Neural cell (in vitro differentiated cells): ENCODE data around the gene ADGRB3. TPM values are rescaled to one million over a fixed set of nuclear protein-coding genes. Genes with fewer than 3 reads are reported as not detected.

Experiments
- H2AFZ ChIP-seq: fragments of 200-600, 300-800 bp; sonication (generic), shearing (Covaris generic); 2 replicates; pipeline ENCODE4 v1.6.0; 2014; ENCODE audit warnings: low read depth, mild to moderate bottlenecking, antibody characterized with exemption, low read length, moderate library complexity
- H3F3A ChIP-seq: fragments of 200-600 bp; shearing (Covaris generic); 2 replicates; pipeline ENCODE4 v1.6.1; 2016; ENCODE audit warnings: mild to moderate bottlenecking, moderate library complexity, mixed read lengths, antibody characterized with exemption, low read length; ENCODE audit not compliant: insufficient read depth, poor library complexity, severe bottlenecking
- H3K27ac ChIP-seq: fragments of 200-600, 300-800 bp; sonication (generic), shearing (Covaris generic); 2 replicates; pipeline ENCODE4 v1.5.1; 2014; ENCODE audit warnings: mild to moderate bottlenecking, low read length, moderate library complexity
- H3K27me3 ChIP-seq: fragments of 300-800, 200-600 bp; sonication (generic), shearing (Covaris generic); 2 replicates; pipeline ENCODE4 v1.6.0; 2014; ENCODE audit warnings: mild to moderate bottlenecking, low read depth, low read length, moderate library complexity; ENCODE audit not compliant: insufficient read depth
- H3K36me3 ChIP-seq: fragments of 300-800, 200-600 bp; sonication (generic), shearing (Covaris generic); 2 replicates; pipeline ENCODE4 v1.5.1; 2014; ENCODE audit warnings: mild to moderate bottlenecking, antibody characterized with exemption, low read length, moderate library complexity; ENCODE audit not compliant: insufficient read depth
- H3K4me2 ChIP-seq: fragments of 300-800, 200-600 bp; sonication (generic), shearing (Covaris generic); 2 replicates; pipeline ENCODE4 v1.6.0; 2014; ENCODE audit warnings: mild to moderate bottlenecking, low read length
- H3K4me3 ChIP-seq: fragments of 300-800, 200-600 bp; sonication (generic), shearing (Covaris generic); 2 replicates; pipeline ENCODE4 v1.5.1; 2014; ENCODE audit warnings: mild to moderate bottlenecking, low read length, moderate library complexity
- H3K79me2 ChIP-seq: fragments of 200-600 bp; shearing (Covaris generic); replicated peaks from 2 replicates; pipeline ENCODE4 v1.6.0; 2014; ENCODE audit warnings: mild to moderate bottlenecking, low read length, moderate library complexity; ENCODE audit not compliant: insufficient read depth
- H3K9ac ChIP-seq: fragments of 300-800, 200-600 bp; sonication (generic), shearing (Covaris generic); 2 replicates; pipeline ENCODE4 v1.6.1; 2016; ENCODE audit warnings: mild to moderate bottlenecking, low read length, mixed read lengths
- H3K9me2 ChIP-seq: fragments of 200-600 bp; shearing (Covaris generic); 2 replicates; pipeline ENCODE4 v1.6.1; 2016; ENCODE audit warnings: mild to moderate bottlenecking, low read length, mixed read lengths; ENCODE audit not compliant: insufficient read depth
- H3K9me3 ChIP-seq: fragments of 200-600, 300-800 bp; sonication (generic), shearing (Covaris generic); 2 replicates; pipeline ENCODE4 v1.6.1; 2016; ENCODE audit warnings: mild to moderate bottlenecking, mixed run types, low read length, moderate library complexity, mixed read lengths
- H4K20me1 ChIP-seq: fragments of 200-600 bp; shearing (Covaris generic); 2 replicates; pipeline ENCODE4 v1.6.1; 2016; ENCODE audit warnings: mild to moderate bottlenecking, mixed run types; ENCODE audit not compliant: insufficient read depth
- EP300 ChIP-seq: fragments of 450-650 bp; conservative IDR thresholded peaks from 2 replicates; pipeline ENCODE4 v1.6.1; 2014; ENCODE audit warnings: antibody characterized with exemption, mild to moderate bottlenecking, moderate library complexity; ENCODE audit not compliant: poor library complexity, severe bottlenecking
- EZH2 ChIP-seq: fragments of 200-600, 300-800 bp; shearing (Covaris generic), sonication (generic); IDR thresholded peaks from 2 replicates; pipeline ENCODE4 v1.6.1; 2014; ENCODE audit warnings: antibody characterized with exemption, low read length, borderline replicate concordance, mild to moderate bottlenecking; ENCODE audit not compliant: insufficient read depth, poor library complexity, severe bottlenecking
- MXI1 ChIP-seq: fragments of 450-650 bp; conservative IDR thresholded peaks from 2 replicates; pipeline ENCODE4 v1.6.1; 2014; ENCODE audit warnings: antibody characterized with exemption, mild to moderate bottlenecking; ENCODE audit not compliant: poor library complexity, severe bottlenecking
- POLR2AphosphoS5 ChIP-seq: IDR thresholded peaks from 2 replicates; pipeline ENCODE4 v1.6.1; 2012
- RAD21 ChIP-seq: fragments of 450-650 bp; conservative IDR thresholded peaks from 2 replicates; pipeline ENCODE4 v1.6.1; 2014; ENCODE audit warnings: antibody characterized with exemption, mild to moderate bottlenecking, moderate library complexity
- SMC3 ChIP-seq: fragments of 450-650 bp; conservative IDR thresholded peaks from 2 replicates; pipeline ENCODE4 v1.6.1; 2014; ENCODE audit warnings: antibody characterized with exemption, mild to moderate bottlenecking, moderate library complexity; ENCODE audit not compliant: poor library complexity
- TAF1 ChIP-seq: IDR thresholded peaks from 2 replicates; pipeline ENCODE4 v1.6.1; 2012; ENCODE audit warnings: low read depth
- polyA plus RNA-seq: library from polyadenylated mRNA; depleted of rRNA; stranded (reverse); fragments of >200 nt; gene quantifications from 2 replicates; pipeline ENCODE4 v1.2.3, GENCODE V29; 2014
- TF ChIP-seq, protein P1 (sequence below): IDR thresholded peaks from 2 replicates; pipeline ENCODE4 v1.6.1; 2012; ENCODE audit warnings: borderline replicate concordance
- TF ChIP-seq, protein P2 (sequence below): fragments of 450-650 bp; IDR thresholded peaks from 2 replicates; pipeline ENCODE4 v1.5.1; 2014; ENCODE audit warnings: antibody characterized with exemption, mild to moderate bottlenecking, moderate library complexity; ENCODE audit not compliant: poor library complexity, severe bottlenecking

Gene ADGRB3
- polyA plus RNA-seq, 1 donor from 2014 or later: 66.5 TPM

DNA sequence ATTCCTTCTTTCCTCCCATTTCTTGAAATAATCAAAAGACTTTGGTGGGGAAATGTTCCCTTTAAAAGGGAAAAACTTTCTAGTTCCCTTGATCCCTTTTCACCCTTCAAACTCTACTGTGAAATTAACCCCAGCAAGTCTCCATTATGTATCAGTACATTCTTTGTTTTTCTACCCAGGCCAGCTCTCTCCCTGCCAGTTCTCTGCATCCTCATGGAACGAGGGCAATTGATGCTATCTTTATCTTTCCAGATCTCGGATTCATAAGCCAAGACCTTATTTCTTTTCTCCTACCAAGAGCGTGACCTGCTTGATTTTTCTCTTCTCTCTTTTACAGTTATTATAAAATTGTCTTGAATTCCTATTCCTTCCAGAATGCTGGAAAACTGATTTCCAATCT is 75.8 kb downstream of the ADGRB3 start:
- no peaks in the 10 kb centered on the region for H3K36me3 ChIP-seq
- no peaks in the 10 kb centered on the region for H3K9me2 ChIP-seq
- H3K9ac ChIP-seq: no peak overlapping the region
- TF ChIP-seq, protein P1, sequence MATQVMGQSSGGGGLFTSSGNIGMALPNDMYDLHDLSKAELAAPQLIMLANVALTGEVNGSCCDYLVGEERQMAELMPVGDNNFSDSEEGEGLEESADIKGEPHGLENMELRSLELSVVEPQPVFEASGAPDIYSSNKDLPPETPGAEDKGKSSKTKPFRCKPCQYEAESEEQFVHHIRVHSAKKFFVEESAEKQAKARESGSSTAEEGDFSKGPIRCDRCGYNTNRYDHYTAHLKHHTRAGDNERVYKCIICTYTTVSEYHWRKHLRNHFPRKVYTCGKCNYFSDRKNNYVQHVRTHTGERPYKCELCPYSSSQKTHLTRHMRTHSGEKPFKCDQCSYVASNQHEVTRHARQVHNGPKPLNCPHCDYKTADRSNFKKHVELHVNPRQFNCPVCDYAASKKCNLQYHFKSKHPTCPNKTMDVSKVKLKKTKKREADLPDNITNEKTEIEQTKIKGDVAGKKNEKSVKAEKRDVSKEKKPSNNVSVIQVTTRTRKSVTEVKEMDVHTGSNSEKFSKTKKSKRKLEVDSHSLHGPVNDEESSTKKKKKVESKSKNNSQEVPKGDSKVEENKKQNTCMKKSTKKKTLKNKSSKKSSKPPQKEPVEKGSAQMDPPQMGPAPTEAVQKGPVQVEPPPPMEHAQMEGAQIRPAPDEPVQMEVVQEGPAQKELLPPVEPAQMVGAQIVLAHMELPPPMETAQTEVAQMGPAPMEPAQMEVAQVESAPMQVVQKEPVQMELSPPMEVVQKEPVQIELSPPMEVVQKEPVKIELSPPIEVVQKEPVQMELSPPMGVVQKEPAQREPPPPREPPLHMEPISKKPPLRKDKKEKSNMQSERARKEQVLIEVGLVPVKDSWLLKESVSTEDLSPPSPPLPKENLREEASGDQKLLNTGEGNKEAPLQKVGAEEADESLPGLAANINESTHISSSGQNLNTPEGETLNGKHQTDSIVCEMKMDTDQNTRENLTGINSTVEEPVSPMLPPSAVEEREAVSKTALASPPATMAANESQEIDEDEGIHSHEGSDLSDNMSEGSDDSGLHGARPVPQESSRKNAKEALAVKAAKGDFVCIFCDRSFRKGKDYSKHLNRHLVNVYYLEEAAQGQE: no peak
- TF ChIP-seq RAD21 (no peak), POLR2AphosphoS5 (no peak), EP300 (no peak), TAF1 (no peak), SMC3 (no peak), MXI1 (no peak), EZH2 (no peak)
- TF ChIP-seq, protein P2, sequence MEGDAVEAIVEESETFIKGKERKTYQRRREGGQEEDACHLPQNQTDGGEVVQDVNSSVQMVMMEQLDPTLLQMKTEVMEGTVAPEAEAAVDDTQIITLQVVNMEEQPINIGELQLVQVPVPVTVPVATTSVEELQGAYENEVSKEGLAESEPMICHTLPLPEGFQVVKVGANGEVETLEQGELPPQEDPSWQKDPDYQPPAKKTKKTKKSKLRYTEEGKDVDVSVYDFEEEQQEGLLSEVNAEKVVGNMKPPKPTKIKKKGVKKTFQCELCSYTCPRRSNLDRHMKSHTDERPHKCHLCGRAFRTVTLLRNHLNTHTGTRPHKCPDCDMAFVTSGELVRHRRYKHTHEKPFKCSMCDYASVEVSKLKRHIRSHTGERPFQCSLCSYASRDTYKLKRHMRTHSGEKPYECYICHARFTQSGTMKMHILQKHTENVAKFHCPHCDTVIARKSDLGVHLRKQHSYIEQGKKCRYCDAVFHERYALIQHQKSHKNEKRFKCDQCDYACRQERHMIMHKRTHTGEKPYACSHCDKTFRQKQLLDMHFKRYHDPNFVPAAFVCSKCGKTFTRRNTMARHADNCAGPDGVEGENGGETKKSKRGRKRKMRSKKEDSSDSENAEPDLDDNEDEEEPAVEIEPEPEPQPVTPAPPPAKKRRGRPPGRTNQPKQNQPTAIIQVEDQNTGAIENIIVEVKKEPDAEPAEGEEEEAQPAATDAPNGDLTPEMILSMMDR: no peak
- H3F3A ChIP-seq: no peaks in the 10 kb centered on the region
- no peaks in the 10 kb centered on the region for H3K9me3 ChIP-seq
- no peak overlapping the region for H2AFZ ChIP-seq
- H3K27me3 ChIP-seq: no peaks in the 10 kb centered on the region
- no peaks in the 10 kb centered on the region for H4K20me1 ChIP-seq
- no peaks in the 10 kb centered on the region for H3K79me2 ChIP-seq
- H3K4me2 ChIP-seq: no peak overlapping the region
- no peak overlapping the region for H3K27ac ChIP-seq
- no peak overlapping the region for H3K4me3 ChIP-seq

DNA sequence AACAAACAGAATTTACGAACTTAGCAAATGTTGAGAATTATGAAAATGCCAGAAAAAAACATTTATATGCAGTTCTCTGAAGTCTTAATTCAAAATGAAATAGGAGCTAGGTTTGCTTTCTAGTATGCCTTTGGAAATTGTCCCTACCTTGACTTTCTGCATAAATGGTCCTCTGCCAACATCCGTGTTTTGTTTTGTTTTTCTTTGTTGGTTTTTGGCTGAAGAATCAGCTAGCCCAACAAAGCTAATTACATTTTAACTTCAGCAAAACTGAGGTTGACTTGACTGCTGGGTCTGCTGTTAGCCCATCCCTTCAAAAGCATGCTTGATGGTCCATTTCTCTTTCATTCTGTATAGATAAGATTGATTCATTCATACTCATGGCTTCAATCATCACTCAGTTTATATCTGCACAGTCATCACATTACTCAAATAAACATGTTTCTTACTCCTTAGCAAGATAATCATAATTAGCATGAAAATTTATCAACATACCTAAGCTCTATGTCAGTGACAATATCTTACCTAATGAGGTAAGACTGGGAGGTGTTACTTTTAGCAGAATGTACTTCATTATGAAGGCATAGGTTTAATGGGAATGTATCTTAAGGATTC is 76.4 kb downstream of the ADGRB3 start:
- Histone ChIP-seq H2AFZ (no peak overlapping the region), H3K79me2 (no peaks in the 10 kb centered on the region), H4K20me1 (no peaks in the 10 kb centered on the region), H3K9me2 (no peaks in the 10 kb centered on the region), H3K36me3 (no peaks in the 10 kb centered on the region), H3F3A (no peaks in the 10 kb centered on the region), H3K27ac (no peak overlapping the region), H3K4me3 (no peak overlapping the region), H3K9me3 (no peaks in the 10 kb centered on the region), H3K27me3 (no peaks in the 10 kb centered on the region), H3K4me2 (no peak overlapping the region), H3K9ac (no peak overlapping the region)
- TF ChIP-seq, protein P2: no peak
- TF ChIP-seq, protein P1: no peak
- no peak for TF ChIP-seq RAD21
- TF ChIP-seq POLR2AphosphoS5: no peak
- no peak for TF ChIP-seq TAF1
- no peak for TF ChIP-seq EZH2
- TF ChIP-seq EP300: no peak
- TF ChIP-seq MXI1: no peak
- no peak for TF ChIP-seq SMC3
